ENCODE measurements around the gene TAOK3.

DNA sequence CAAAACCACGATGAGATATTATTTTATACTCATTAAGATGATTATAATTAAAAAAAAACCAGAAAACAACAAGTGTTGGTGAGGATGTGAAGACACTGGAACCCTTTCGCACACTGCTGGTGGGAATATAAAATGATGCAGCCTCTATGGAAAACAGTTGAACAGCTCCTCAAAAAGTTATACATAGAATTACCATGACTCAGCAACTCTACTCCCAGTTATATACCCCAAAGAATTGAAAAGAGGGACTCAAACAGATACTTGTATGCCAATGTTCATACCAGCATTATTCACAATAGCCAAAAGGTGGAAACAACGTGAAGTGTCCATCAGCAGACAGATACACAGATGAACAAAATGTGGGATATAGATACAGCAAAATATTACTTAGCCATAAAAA is 53.1 kb downstream of the TAOK3 start:
- no peak for TF ChIP-seq CTCF (IDR thresholded peaks at IDR 0.05; ENCODE audit: low read depth, low read length)
- TF ChIP-seq EZH2phosphoT487 (IDR thresholded peaks at IDR 0.05; ENCODE audit: low read depth) = no peak
